ENCODE measurements around the gene ZBTB38.

ZBTB38 gene

DNA sequence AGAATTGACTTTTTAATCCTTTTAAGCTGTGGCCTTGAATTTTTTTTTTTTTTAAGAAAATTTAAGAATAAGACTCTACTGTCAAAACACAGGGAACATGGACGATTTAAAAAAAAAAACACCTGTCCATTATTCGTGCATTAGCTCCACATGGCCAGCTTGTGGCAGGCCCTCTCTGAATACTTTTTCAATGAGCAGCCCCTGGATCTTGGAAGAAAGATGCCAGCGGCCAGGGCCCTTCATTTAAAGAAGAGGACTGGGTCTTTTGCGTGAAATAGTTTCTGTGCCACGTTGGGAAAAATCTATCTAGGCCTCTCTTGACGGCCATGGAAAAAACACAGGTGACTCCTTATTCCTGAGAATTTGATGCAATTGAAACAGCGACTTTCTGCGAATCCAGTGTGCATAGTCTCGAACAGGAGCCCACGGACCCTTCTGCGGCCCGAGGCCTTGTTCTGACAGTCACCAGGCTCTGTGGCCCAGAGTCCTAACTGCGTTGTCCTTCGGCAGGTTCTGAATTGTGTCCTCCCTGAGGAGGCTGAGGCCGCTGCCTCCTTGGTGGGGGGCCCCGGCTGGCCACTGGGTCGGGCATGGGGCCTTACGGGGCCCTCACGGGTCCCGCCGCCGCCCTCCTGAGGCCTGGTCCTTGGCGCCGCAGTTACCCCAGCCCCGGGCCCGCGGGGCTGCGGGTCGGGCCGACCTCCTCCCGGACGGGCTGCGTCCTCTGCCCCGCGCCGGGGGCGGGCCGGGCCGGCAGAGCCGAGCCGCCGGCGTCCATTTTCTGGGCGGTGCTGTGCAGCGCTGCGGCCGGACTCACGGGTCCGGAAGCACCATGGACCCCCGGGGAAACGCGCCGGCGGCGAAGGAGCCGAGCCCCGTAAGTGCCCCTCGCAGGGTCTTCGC, 33.5 kb downstream of the ZBTB38 start:
- peak in 30 of 56 donors; percentile 15 to 74 (median 50) for DNase-seq

- DNase-seq = peak in 47 of 56 donors; percentile 10 to 76 (median 51)
Observed at GRCh38 chr3:141402476-141403171, 34.3 kb downstream of the ZBTB38 start.

- DNase-seq = no peak
Observed at GRCh38 chr3:141403576-141403975, 35.3 kb downstream of the ZBTB38 start.

DNA sequence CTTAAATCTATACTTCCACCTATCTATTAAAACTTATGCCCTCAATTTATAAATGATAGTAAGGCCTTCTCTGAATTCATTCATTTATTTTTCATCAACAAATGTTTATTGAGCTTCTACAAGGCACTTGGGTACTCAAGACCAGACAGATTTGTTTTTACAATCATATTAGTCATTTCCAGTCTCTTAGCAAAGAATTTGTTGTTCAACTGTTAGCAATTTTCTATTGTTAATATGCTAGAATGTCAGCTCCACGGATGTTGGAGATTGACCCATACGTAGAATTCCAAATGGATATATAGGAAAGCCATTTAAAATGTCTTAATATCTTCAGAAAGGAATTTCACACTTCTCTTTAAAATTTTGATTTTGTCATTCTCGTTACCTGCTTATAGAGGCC, 36.7 kb downstream of the ZBTB38 start:
- DNase-seq = no peak

- DNase-seq = no peak
Observed at GRCh38 chr3:141405591-141405990, 37.3 kb downstream of the ZBTB38 start.

- no peak for DNase-seq
Observed at GRCh38 chr3:141406265-141406664, 38.0 kb downstream of the ZBTB38 start.

- DNase-seq = no peak
Observed at GRCh38 chr3:141407047-141407446, 38.7 kb downstream of the ZBTB38 start.

GRCh38 chr3:141407825-141408224, 39.5 kb downstream of the ZBTB38 start:
- no peak for DNase-seq

DNA sequence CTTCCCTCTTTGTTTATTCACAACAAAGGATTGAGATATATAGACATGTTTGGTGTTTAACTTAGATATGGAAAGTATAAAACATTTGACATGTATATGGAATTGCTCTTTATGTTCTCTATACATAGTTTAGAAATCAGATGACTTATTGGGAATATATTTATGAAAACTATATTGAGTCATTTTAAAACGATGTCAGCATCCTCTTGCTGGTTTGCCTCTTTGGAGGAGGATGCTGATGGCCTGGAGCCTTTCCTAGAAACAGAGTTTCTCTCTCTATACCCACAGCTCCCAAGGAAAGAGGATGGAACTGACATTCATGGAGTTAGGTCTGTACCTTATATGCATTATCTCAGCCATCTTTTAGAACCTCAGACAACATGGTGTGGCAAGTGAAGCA, 40.3 kb downstream of the ZBTB38 start:
- no peak for DNase-seq

GRCh38 chr3:141409940-141410241, 41.6 kb downstream of the ZBTB38 start:
- no peak for DNase-seq

- DNase-seq = peak in 27 of 56 donors; percentile 18 to 67 (median 41)
Observed at GRCh38 chr3:141410408-141410807, 42.1 kb downstream of the ZBTB38 start.

DNA sequence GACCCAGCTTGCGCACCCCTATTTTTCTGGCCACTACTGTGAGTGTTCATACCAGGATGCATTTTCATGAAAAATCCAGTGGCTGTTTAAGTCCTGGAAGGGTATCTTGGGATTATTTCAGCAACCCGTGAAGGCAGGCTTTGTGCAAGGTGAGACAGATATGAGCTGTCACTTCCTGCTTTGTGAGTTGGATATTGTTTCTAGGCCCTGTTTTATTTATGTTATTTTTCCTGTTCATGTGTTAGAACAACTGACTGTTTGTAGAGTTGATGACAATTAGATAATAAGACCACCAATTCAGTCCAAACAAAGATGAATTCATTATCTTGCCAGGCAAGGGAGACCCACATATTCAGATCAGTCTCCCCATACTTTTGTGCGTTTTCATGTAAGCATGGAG, 42.5 kb downstream of the ZBTB38 start:
- no peak for DNase-seq

- peak in 7 of 56 donors; percentile 18 to 50 (median 25) for DNase-seq
Observed at GRCh38 chr3:141411251-141411771, 43.0 kb downstream of the ZBTB38 start.

GRCh38 chr3:141412087-141412935, 44.0 kb downstream of the ZBTB38 start:
- DNase-seq = peak in 34 of 56 donors; percentile 2 to 73 (median 38)

DNA sequence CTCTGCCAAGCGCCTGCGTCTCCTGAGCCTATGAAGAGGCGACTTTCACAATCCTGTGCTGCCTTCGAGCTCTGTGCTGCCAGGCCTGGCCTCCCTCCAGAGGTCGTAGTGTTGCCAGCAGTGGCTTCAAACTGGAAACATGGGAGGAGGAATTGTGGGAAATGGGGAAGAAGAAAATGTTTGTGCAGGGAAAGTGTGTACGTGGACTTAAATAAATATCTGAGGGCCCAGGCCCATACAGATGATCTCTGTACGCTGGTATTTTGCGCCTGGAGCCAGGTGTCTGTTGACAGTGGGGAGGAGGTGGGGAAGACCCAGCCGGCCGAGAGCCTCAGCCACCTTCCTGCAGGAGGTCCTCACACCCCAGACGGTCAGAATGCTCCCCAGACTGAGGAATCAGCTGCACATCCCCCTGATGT, 44.6 kb downstream of the ZBTB38 start:
- peak in 53 of 56 donors; percentile 23 to 90 (median 75) for DNase-seq

GRCh38 chr3:141413391-141413790, 45.1 kb downstream of the ZBTB38 start:
- DNase-seq = no peak

DNA sequence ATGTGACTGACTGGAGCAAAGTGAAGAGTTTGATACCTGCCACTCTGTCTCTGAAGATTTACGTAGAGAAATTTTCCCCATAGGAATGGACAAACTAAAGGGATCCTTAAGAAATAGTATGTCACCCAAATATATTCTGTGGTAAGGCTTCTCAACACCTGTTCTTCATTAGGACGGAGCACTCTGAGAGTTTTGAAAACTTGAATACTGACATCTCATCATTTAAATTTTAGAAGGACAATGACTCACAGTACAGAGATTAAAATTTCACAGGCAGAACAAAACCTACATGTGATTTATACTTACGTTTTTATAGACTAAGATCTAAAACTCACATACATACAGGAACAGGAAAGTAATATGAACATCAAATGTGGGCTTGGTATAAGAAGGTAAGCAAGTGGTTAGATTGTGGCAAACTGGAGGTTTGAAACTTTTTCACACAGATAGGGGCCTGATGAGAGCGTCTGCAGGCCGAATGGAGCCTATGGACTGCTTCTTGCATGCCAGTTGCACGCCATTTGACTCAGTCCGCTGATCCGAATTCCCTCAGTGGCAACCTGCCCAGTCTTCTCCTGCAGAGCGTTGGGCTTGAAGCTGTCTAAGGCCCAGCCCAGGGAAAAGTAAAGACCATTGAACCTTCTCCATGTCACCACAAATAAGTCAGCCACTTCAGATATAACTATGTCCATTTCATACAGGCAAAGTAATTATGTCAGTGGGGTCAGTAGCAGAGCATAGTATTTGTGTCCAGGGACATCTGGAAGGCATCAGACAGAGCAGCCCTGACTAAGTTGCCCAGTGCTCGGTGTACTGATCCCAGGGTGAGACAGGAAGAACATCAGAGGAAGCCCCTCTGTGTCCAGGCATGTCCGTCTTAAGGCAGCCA, 45.7 kb downstream of the ZBTB38 start:
- no peak for DNase-seq

GRCh38 chr3:141414800-141415462, 46.6 kb downstream of the ZBTB38 start:
- no peak for DNase-seq

DNA sequence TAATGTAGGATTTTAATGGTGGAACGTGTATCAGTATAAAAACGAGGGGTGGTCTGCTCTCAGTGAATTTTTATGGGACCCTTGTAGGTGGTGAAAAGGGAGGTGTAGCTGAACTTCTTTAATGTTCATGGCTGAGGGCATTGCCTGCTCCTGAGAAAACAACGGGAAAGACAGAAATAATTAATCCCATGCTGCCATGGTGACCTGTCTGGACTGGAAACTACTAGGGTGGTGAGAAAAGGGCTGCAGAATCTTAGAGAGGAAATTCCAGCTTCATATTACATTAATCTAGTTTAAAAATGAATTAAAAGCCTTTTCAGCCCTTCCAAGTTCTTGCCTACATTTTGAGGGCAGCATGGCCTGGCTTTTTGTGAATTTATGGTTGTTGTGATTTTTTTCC, 47.6 kb downstream of the ZBTB38 start:
- no peak for DNase-seq
